NCI-H446 (cell line): ENCODE data around the gene PYROXD2.
"Not testable (repeated sequence)": the region's sequence is repeated elsewhere in the genome, so short reads cannot be mapped to it uniquely, and the experiment has no call there.

Experiments used
- DNase-seq, 2 experiments: peaks; one replicate each; lab custom pipeline; 2025; lab: John Stamatoyannopoulos, UW

Gene PYROXD2

DNA sequence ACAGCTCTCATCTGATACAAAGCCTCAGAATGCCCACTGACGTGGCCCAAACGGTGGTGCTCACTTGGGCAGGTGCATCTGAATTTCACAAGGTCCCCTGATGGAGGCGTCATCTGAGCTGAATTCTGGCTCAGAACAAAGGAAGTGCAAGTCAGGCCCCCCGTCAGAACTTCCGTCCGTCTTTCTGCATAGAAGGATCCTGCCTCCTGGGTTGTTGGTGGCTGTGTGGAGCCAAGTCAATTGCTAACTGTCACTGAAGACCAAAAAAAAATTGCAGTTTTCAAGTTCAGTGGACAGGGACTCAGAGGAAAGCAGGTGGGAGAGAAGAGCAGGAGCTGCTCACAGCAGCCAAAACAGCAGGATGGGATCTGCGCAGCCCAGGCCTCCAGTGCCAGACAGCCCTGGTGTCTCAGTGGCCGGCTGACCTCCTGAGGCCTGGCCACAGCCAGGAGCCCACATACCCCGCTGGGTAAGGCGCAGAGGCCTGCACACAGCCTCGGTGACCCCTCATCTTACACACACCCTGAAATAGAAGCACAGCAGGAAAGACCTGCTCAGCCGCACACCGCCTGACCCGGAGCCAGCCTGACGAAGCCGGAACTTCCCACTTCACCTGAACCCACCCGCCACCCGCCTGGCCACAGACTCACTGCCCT is 49.4 kb downstream of the PYROXD2 start:
- no peak for DNase-seq

DNA sequence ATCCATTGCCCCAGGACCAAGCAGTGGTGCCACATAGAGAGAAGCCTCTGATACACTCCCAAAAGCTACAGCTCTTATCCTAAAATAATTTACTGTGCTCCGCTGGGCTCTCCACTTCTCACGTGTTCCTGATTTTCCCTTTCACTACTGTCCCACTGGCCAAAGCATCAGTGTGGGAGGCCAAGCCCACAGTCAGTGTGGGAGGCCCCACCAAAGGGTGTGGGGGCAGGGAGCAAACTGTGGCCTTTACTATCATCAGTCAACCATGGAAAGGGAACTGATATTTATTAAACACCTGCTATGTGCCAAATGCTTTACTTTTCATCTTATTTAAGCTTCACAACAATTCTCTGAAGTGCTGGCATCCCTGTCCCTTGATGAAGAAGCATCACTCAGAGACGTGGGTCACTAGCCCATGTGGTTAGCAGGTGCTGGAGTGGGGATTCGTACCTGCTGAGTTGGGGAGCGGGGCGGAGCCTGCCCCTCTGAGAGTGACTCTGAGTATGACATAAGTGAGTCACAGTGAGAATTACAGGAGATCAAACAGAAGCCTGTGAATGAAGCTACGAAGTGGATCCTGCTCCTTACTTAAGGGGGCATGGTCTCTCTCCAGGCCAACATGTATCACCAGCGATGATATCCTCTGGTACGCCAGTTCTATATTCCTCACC is 50.4 kb downstream of the PYROXD2 start:
- DNase-seq, result no peak

DNA sequence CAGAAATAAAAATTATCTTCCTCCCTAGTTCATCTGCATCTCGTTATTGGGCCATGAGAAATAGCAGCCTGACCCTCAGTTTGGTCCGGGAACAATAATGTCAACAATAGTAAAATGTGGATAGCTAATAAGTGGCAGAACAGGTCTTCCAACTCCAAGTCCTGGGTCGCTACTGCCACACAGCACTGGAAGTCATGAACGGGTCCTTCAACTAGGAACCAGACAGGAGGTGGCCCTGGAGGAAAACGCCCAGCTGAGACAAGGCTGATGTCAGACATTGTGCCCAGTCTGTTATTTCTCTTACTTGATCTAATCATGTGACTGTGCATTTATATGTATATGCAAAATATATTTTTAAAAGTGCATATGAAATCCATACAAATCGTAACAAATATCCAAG is 51.8 kb downstream of the PYROXD2 start:
- DNase-seq, result no peak

- peak; percentile 44 to 84 for DNase-seq
Measured at GRCh38 chr10:98361131-98362025, 53.6 kb downstream of the PYROXD2 start.

- DNase-seq, result no peak
Measured at GRCh38 chr10:98357194-98357822, 57.7 kb downstream of the PYROXD2 start.

GRCh38 chr10:98354491-98354890 is 60.5 kb downstream of the PYROXD2 start:
- DNase-seq, result no peak

GRCh38 chr10:98353170-98353569 is 61.8 kb downstream of the PYROXD2 start:
- DNase-seq, result no peak

GRCh38 chr10:98351831-98352402 is 63.1 kb downstream of the PYROXD2 start:
- no peak for DNase-seq

GRCh38 chr10:98349508-98349922 is 65.5 kb downstream of the PYROXD2 start:
- DNase-seq, result no peak

DNA sequence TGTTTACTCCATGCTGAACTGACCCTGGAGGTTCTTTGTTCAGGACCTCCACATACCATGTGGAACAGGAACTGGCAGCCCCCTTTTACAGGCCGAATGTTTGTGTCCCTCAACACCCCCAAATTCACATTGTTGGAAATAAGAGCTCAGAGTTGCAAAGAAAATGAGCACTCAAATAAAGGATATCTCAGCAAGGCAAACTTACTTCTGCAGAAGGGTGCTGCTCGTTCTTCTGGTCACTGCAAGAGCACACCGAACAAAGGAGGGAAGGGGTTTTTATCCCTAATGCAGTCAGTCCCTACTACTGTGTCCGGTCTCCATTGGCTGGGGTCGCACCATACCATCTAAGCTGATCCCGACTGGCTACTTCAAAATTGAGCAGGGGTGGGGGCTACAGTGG is 68.1 kb downstream of the PYROXD2 start:
- DNase-seq, result no peak

DNA sequence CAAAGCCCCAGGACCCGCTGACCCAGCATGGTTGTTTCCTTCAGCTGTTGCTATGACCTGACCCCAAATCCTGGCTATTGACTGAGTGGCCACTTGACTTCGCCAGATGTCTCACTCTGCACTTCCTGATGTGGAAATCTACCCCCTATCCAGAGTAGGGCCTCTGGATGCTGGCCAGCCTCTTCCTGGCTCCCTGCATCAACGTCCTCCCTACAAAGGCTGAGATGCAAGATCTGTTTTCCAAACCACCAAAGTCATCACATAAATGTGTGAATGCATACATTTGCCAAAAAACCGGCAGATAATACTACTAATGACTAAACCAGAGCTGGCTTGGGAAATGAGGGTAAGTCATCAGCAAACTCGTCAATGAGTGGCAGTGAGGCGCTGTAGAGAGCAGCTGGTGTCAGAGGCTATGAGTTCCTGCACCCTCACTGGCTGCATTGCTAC is 70.4 kb downstream of the PYROXD2 start:
- no peak for DNase-seq

DNA sequence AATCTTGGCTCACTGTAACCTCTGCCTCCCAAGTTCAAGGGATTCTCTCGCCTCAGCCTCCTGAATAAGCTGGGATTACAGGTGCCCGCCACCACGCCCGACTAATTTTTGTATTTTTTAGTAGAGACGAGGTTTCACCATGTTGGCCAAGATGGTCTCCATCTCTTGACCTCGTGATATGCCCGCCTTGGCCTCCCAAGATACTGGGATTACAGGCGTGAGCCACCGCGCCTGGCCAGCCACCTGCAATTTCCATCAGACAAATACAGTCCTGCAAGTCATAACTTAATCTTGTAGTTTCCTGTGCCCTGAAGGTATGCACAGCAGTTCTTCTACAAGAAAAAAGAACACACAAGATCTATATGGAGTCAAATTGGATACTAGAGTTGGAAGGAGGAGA is 73.3 kb downstream of the PYROXD2 start:
- DNase-seq, result not testable (repeated sequence)

DNA sequence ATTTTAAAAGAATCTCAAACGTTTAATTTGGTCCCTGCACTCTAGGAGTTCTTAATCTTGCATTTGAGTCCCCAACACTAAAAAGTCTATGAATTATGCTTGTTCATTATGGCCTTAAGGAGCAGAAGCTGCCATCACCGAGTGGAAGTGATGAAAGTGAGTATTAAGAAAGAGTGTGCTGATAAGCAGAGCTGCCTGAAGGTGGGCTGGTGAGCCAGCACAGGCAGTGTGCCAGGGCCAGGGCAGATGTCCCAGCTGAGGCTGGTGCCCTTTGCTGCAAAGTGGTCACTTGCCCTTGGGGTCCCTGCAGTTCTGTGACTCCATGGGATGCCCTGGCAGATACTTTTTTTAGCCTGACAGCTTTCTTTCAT is 74.1 kb downstream of the PYROXD2 start:
- no peak for DNase-seq

- no peak for DNase-seq
Measured at GRCh38 chr10:98340261-98340939, 74.6 kb downstream of the PYROXD2 start.

- no peak for DNase-seq
Measured at GRCh38 chr10:98339799-98340198, 75.2 kb downstream of the PYROXD2 start.

DNA sequence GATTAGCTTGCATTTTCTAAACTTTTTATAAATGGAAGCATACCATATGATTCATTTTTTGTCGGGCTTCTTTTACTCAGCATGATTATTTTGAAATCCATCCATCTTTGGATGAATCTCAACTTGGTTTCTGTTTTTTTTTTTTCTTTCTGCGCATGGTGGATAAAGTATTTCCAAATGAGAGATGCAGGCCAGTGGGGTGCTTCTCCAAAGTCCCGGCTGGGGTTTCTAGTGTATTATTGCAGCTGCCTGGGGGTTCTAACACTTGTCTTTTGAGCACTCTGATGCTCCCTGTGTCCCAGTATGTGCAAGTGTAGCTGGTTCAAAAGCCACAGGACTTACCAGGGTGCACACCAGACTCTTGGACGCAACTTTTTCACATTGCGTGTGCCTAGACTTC is 76.1 kb downstream of the PYROXD2 start:
- no peak for DNase-seq

DNA sequence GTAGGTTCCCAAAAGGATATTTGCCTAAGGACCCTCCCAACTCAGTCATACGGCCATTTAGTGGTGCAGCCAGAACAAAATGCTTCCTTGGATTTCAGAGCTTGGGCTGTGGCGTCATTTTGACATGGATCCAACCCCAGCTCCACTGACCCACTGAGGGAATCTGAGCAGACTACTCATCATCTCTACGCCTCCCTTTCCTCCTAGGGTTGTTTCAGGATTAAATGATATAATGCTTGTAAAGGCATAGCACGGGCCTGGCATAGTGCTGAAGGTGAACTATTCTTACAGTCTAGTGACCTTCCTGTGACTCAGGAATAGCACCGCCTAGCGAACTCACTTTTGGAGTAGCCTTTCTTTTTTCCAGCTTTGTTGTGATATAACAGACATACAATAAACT is 76.7 kb downstream of the PYROXD2 start:
- no peak for DNase-seq

- no peak for DNase-seq
Measured at GRCh38 chr10:98337484-98337883, 77.5 kb downstream of the PYROXD2 start.
